Calu3 (cell line): Measurements from ENCODE around the gene CSF1R. TPM values are rescaled to one million over a fixed set of nuclear protein-coding genes. Genes with fewer than 3 reads are reported as not detected.

Experiments
- BruUV-seq: library from RNA; stranded (reverse); fragments of 400-500 nt; replicated peaks from 2 replicates; lab custom pipeline; 2021; lab: Mats Ljungman, UMichigan
- CTCF ChIA-PET: fragments of 300-600 bp; sonication (Branson Sonifier 250); formaldehyde crosslinking; loops from one replicate; lab custom pipeline; 2022; ENCODE audit warnings: antibody characterized with exemption; lab: Charles Lee
- DNase-seq: peaks from one replicate; pipeline ENCODE4 v3.0.0; 2022
- H3K27ac Mint-ChIP-seq: one replicate; pipeline ENCODE4 v1.8.0; 2022; ENCODE audit warnings: mixed read lengths; ENCODE audit not compliant: unreplicated experiment
- H3K27me3 Mint-ChIP-seq: one replicate; pipeline ENCODE4 v1.8.0; 2022; ENCODE audit warnings: mixed read lengths; ENCODE audit not compliant: unreplicated experiment
- H3K36me3 Mint-ChIP-seq: one replicate; pipeline ENCODE4 v1.8.0; 2022; ENCODE audit warnings: mild to moderate bottlenecking, moderate library complexity, mixed read lengths; ENCODE audit not compliant: insufficient read depth, unreplicated experiment
- H3K4me1 Mint-ChIP-seq: one replicate; pipeline ENCODE4 v1.8.0; 2022; ENCODE audit warnings: mild to moderate bottlenecking, low read depth, mixed read lengths; ENCODE audit not compliant: unreplicated experiment
- H3K4me3 Mint-ChIP-seq: one replicate; pipeline ENCODE4 v1.8.0; 2022; ENCODE audit warnings: mild to moderate bottlenecking, low read depth, moderate library complexity, mixed read lengths; ENCODE audit not compliant: unreplicated experiment
- H3K9me3 Mint-ChIP-seq: one replicate; pipeline ENCODE4 v1.8.0; 2022; ENCODE audit warnings: low read depth, mixed read lengths; ENCODE audit not compliant: unreplicated experiment
- CTCF ChIP-seq: fragments of 200-600 bp; IDR thresholded peaks from one replicate; pipeline ENCODE4 v1.8.0; 2022; ENCODE audit warnings: antibody characterized with exemption; ENCODE audit not compliant: unreplicated experiment
- intact Hi-C: fragments of 100-400 bp; cut with micrococcal nuclease; formaldehyde crosslinking; loops from one replicate; pipeline ENCODE4 v1.10.0; 2022; ENCODE audit not compliant: unreplicated experiment
- total RNA-seq: library from RNA; stranded (reverse); gene quantifications from 2 replicates; pipeline ENCODE4 v1.2.3, GENCODE V29; 2022

The CSF1R gene
- total RNA-seq, 1 experiment from 2014 or later = not detected

- no peak for DNase-seq
- no peaks in the 10 kb centered on the region for H3K27me3 Mint-ChIP-seq
- CTCF ChIA-PET = no interaction called here
- no peaks in the 10 kb centered on the region for H3K9me3 Mint-ChIP-seq
- H3K4me3 Mint-ChIP-seq = no peak overlapping the region
- intact Hi-C loops = no loop called here
- no peak overlapping the region for H3K27ac Mint-ChIP-seq
- H3K4me1 Mint-ChIP-seq = peaks cover 12% of the 10 kb centered on the region
- peaks cover 58% of the 10 kb centered on the region for H3K36me3 Mint-ChIP-seq
- no peak for TF ChIP-seq CTCF
- BruUV-seq = no TSS peak
These were observed 59.6 kb downstream of the CSF1R start for GRCh38 chr5:150026682-150027172.

- Mint-ChIP-seq H3K4me3 (no peak overlapping the region), H3K4me1 (peaks cover 34% of the 10 kb centered on the region), H3K27ac (no peak overlapping the region), H3K36me3 (peaks cover 72% of the 10 kb centered on the region), H3K27me3 (no peaks in the 10 kb centered on the region), H3K9me3 (no peaks in the 10 kb centered on the region)
- intact Hi-C loops = no loop called here
- no peak for DNase-seq
- CTCF ChIA-PET = no interaction called here
- no TSS peak for BruUV-seq
- no peak for TF ChIP-seq CTCF
These were observed 61.9 kb downstream of the CSF1R start for GRCh38 chr5:150024346-150024984.

GRCh38 chr5:150023136-150023535 lies 63.2 kb downstream of the CSF1R start:
- Mint-ChIP-seq H3K4me3 (no peak overlapping the region), H3K27ac (peak overlapping the region; percentile 91), H3K36me3 (peaks cover 70% of the 10 kb centered on the region), H3K4me1 (peaks cover 44% of the 10 kb centered on the region), H3K27me3 (no peaks in the 10 kb centered on the region), H3K9me3 (no peaks in the 10 kb centered on the region)
- no TSS peak for BruUV-seq
- no peak for DNase-seq
- intact Hi-C loops = no loop called here
- no peak for TF ChIP-seq CTCF
- CTCF ChIA-PET = interaction anchor here (0.6 to 1.8 kb wide), 3 partner anchors 17 to 238 kb away, joined by 3 to 5 read pairs (median 4); no protein-coding TSS in a partner anchor

GRCh38 chr5:150022681-150023080 lies 63.7 kb downstream of the CSF1R start:
- Mint-ChIP-seq H3K4me3 (no peak overlapping the region), H3K36me3 (peaks cover 72% of the 10 kb centered on the region), H3K27ac (peak overlapping the region; percentile 91), H3K9me3 (no peaks in the 10 kb centered on the region), H3K27me3 (no peaks in the 10 kb centered on the region), H3K4me1 (peaks cover 49% of the 10 kb centered on the region)
- CTCF ChIA-PET = interaction anchor here (0.6 to 1.8 kb wide), 7 partner anchors 16 to 239 kb away, joined by 3 to 7 read pairs (median 4); partner anchors contain the start of genes HMGXB3 and TIGD6
- BruUV-seq = no TSS peak
- TF ChIP-seq CTCF = no peak
- no peak for DNase-seq
- intact Hi-C loops = no loop called here
